ENCODE data around the gene GRK7. TPM values are rescaled to one million over a fixed set of nuclear protein-coding genes. Genes with fewer than 3 reads are reported as not detected.

The GRK7 gene
- total and polyA plus RNA-seq, 2 of the 13 experiments (the other 11 are each of a cell fraction or from before 2014, with no cell fraction given), result not detected

DNA sequence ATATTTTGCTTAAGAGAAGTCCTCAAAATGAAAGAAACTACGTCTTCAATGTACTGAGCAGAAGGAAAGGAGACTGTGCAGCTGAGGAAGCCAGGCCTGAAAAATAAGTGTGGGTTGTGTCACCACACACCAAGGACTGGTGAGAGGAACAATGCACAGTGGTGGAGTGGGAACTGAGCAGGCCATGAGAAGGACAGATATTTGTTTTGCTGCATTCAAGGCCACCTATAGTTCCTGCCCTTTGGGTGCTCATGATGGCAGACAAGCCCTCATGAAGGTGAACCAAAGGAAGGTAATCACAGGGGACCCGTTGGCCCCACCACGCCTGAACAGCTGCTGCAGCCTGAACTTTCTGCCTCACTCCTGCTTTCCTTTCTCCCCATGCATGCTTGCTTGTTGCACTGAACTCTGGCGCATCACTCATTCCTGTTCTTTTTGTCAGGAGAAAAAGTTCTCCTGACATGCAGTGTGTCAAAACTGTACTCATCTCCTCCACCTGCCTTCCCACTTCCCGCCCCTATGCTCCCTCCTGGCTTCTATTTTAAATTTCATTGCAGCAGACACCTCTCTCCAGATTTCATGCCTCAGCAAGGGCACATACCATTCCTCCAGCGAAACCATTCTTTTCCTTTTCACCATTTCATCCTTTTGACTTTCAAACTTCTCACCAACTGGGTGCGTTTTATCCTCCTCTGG is 27.3 kb upstream of the GRK7 start (continued):
- TF ChIP-seq, protein P1, sequence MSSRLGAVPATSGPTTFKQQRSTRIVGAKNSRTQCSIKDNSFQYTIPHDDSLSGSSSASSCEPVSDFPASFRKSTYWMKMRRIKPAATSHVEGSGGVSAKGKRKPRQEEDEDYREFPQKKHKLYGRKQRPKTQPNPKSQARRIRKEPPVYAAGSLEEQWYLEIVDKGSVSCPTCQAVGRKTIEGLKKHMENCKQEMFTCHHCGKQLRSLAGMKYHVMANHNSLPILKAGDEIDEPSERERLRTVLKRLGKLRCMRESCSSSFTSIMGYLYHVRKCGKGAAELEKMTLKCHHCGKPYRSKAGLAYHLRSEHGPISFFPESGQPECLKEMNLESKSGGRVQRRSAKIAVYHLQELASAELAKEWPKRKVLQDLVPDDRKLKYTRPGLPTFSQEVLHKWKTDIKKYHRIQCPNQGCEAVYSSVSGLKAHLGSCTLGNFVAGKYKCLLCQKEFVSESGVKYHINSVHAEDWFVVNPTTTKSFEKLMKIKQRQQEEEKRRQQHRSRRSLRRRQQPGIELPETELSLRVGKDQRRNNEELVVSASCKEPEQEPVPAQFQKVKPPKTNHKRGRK (CRISPR knock-in tag; IDR thresholded peaks at IDR 0.05), result no peak
- no peak for TF ChIP-seq MED1 (CRISPR knock-in tag; IDR thresholded peaks at IDR 0.05)
- TF ChIP-seq ZNF777 (CRISPR knock-in tag; IDR thresholded peaks at IDR 0.05), result no peak
- 0 out of 2 replicates have a peak, but pooled peaks have one; percentile 20 for TF ChIP-seq ZNF430 (CRISPR knock-in tag; IDR thresholded peaks at IDR 0.05)
- no peak for TF ChIP-seq AGO2 (optimal IDR thresholded peaks at IDR 0.05; ENCODE audit: low read depth, low read length)
- no peak for TF ChIP-seq THYN1 (CRISPR knock-in tag; IDR thresholded peaks at IDR 0.05; ENCODE audit: borderline replicate concordance, low read depth)
- 0 out of 4 replicates have a peak, but pooled peaks of 1 of the 2 experiments have one; percentile 10 for TF ChIP-seq EP300 (IDR thresholded peaks at IDR 0.05; ENCODE audit: low read depth in 2 of 2, low read length in 2 of 2)
- no peak for TF ChIP-seq EP300 (CRISPR knock-in tag; IDR thresholded peaks at IDR 0.05; ENCODE audit: borderline replicate concordance)
- TF ChIP-seq U2AF1 (optimal IDR thresholded peaks at IDR 0.05; ENCODE audit: low read depth, low read length), result no peak
- TF ChIP-seq HIVEP1 (CRISPR knock-in tag; IDR thresholded peaks at IDR 0.05), result no peak
- no peak for TF ChIP-seq ZNF225 (CRISPR knock-in tag; IDR thresholded peaks at IDR 0.05)
- TF ChIP-seq, protein P2, sequence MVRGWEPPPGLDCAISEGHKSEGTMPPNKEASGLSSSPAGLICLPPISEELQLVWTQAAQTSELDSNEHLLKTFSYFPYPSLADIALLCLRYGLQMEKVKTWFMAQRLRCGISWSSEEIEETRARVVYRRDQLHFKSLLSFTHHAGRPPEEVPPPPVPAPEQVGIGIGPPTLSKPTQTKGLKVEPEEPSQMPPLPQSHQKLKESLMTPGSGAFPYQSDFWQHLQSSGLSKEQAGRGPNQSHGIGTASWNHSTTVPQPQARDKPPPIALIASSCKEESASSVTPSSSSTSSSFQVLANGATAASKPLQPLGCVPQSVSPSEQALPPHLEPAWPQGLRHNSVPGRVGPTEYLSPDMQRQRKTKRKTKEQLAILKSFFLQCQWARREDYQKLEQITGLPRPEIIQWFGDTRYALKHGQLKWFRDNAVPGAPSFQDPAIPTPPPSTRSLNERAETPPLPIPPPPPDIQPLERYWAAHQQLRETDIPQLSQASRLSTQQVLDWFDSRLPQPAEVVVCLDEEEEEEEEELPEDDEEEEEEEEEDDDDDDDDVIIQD (CRISPR knock-in tag; IDR thresholded peaks at IDR 0.05; ENCODE audit: low read depth), result 0 out of 2 replicates have a peak, but pooled peaks have one; percentile 38
- TF ChIP-seq ZSCAN25 (CRISPR knock-in tag; IDR thresholded peaks at IDR 0.05), result no peak
- TF ChIP-seq, protein P3, sequence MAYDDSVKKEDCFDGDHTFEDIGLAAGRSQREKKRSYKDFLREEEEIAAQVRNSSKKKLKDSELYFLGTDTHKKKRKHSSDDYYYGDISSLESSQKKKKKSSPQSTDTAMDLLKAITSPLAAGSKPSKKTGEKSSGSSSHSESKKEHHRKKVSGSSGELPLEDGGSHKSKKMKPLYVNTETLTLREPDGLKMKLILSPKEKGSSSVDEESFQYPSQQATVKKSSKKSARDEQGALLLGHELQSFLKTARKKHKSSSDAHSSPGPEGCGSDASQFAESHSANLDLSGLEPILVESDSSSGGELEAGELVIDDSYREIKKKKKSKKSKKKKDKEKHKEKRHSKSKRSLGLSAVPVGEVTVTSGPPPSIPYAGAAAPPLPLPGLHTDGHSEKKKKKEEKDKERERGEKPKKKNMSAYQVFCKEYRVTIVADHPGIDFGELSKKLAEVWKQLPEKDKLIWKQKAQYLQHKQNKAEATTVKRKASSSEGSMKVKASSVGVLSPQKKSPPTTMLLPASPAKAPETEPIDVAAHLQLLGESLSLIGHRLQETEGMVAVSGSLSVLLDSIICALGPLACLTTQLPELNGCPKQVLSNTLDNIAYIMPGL (CRISPR knock-in tag; IDR thresholded peaks at IDR 0.05; ENCODE audit: borderline replicate concordance in 1 of 2, low read depth in 1 of 2), result no peak
- no peak for TF ChIP-seq ZKSCAN8 (CRISPR knock-in tag; IDR thresholded peaks at IDR 0.05; ENCODE audit: borderline replicate concordance)
- TF ChIP-seq SMAD9 (CRISPR knock-in tag; IDR thresholded peaks at IDR 0.05), result no peak
- no peak for TF ChIP-seq DMAP1 (CRISPR knock-in tag; IDR thresholded peaks at IDR 0.05)
- no peak for TF ChIP-seq ZNF263 (CRISPR knock-in tag; IDR thresholded peaks at IDR 0.05)
- TF ChIP-seq ADNP (CRISPR knock-in tag; IDR thresholded peaks at IDR 0.05), result no peak
- TF ChIP-seq, protein P4, sequence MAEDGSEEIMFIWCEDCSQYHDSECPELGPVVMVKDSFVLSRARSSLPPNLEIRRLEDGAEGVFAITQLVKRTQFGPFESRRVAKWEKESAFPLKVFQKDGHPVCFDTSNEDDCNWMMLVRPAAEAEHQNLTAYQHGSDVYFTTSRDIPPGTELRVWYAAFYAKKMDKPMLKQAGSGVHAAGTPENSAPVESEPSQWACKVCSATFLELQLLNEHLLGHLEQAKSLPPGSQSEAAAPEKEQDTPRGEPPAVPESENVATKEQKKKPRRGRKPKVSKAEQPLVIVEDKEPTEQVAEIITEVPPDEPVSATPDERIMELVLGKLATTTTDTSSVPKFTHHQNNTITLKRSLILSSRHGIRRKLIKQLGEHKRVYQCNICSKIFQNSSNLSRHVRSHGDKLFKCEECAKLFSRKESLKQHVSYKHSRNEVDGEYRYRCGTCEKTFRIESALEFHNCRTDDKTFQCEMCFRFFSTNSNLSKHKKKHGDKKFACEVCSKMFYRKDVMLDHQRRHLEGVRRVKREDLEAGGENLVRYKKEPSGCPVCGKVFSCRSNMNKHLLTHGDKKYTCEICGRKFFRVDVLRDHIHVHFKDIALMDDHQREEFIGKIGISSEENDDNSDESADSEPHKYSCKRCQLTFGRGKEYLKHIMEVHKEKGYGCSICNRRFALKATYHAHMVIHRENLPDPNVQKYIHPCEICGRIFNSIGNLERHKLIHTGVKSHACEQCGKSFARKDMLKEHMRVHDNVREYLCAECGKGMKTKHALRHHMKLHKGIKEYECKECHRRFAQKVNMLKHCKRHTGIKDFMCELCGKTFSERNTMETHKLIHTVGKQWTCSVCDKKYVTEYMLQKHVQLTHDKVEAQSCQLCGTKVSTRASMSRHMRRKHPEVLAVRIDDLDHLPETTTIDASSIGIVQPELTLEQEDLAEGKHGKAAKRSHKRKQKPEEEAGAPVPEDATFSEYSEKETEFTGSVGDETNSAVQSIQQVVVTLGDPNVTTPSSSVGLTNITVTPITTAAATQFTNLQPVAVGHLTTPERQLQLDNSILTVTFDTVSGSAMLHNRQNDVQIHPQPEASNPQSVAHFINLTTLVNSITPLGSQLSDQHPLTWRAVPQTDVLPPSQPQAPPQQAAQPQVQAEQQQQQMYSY (CRISPR knock-in tag; IDR thresholded peaks at IDR 0.05), result no peak
- no peak for TF ChIP-seq ZNF780A (CRISPR knock-in tag; IDR thresholded peaks at IDR 0.05)
- no peak for TF ChIP-seq TOPORS (CRISPR knock-in tag; IDR thresholded peaks at IDR 0.05)
